Posterior cingulate gyrus (tissue), 11 donors: ENCODE measurements around the gene SFN.

Source experiments
- DNase-seq, 10 donors: peaks; one replicate each; pipeline versions ENCODE4 v3.0.0 to v3.0.0-alpha.2; 2020 to 2021; ENCODE audit warnings: mixed read lengths in 3 of 10
- intact Hi-C: fragments of 100-400 bp; cut with DNase I; formaldehyde crosslinking; loops from one replicate; pipeline ENCODE4 v1.15.1; 2023

SFN gene

GRCh38 chr1:26907071-26907917, 44.3 kb downstream of the SFN start:
- intact Hi-C loops, result no loop called here

GRCh38 chr1:26909951-26910342, 47.0 kb downstream of the SFN start:
- DNase-seq, result peak in 2 of 10 donors; percentile 25 to 82
- intact Hi-C loops, result no loop called here

More at GRCh38 chr1:26907071-26907917, 44.3 kb downstream of the SFN start:
- no peak for DNase-seq

DNA sequence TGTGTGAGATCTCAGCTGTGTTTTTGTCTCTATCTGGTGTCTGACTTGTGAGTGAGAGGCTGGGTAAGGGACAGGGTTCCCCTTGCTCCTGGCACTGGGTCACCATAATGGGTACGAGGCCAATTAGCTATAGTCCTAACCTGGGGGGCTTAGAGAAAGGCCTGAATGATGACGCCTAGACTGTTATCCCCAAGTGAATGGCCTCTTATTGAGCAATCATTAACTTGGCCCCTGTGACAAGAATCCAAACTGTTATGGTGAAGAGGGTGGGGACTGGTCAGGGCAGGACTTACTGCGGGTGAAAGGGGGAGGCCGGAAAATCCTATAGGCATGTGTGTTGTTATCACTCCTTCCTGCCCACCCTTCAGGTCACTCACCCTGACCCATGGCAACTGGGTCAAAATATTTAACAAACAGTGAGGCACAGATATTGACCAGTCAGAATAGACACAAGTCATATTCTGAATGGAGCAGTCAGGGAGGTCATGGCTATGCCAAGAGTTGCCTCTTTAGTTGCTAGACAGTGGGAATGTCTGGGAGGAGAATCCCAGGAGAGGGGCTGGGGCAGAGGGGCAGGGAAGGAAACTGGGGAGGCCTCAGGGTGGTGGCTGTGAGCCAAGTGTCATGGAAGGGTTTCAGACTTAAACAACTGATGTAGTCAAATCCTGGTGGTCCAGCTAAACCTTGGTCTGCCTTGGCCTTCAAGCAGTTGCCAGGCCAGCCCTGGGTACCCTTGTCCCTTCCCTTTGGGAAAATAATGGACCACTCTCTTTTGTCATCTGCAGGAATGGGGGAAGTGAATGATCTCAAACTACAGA, 47.6 kb downstream of the SFN start:
- intact Hi-C loops, result no loop called here
- DNase-seq, result peak in 1 of 10 donors; percentile 7

GRCh38 chr1:26911399-26912146, 48.6 kb downstream of the SFN start:
- intact Hi-C loops, result no loop called here
- peak in 1 of 10 donors; percentile 52 for DNase-seq

GRCh38 chr1:26912147-26912490, 49.2 kb downstream of the SFN start:
- DNase-seq, result no peak

GRCh38 chr1:26913389-26913753, 50.4 kb downstream of the SFN start:
- intact Hi-C loops, result no loop called here

More at GRCh38 chr1:26912147-26912490, 49.2 kb downstream of the SFN start:
- intact Hi-C loops, result no loop called here

More at GRCh38 chr1:26913389-26913753, 50.4 kb downstream of the SFN start:
- DNase-seq, result peak in 1 of 10 donors; percentile 50
